Keratinocyte (primary cell): ENCODE measurements around the gene FLRT1. TPM values are rescaled to one million over a fixed set of nuclear protein-coding genes. Genes with fewer than 3 reads are reported as not detected.

Experiments used
- DNase-seq: peaks from one replicate; pipeline ENCODE4 v3.0.0-alpha.2; 2011; ENCODE audit warnings: low read depth, missing footprints, low spot score
- FAIRE-seq: peaks from 2 replicates; lab custom pipeline; 2011; peaks lifted over from hg19 to GRCh38; lab: Jason Lieb, UNC
- H2AFZ ChIP-seq: 2 replicates; pipeline ENCODE4 v1.6.0; 2012; ENCODE audit warnings: low read length, control low read depth, inconsistent platforms; ENCODE audit not compliant: control insufficient read depth
- H3K27ac ChIP-seq: 2 replicates; pipeline ENCODE4 v1.5.1; 2011; ENCODE audit warnings: low read length; ENCODE audit not compliant: control insufficient read depth, insufficient read depth
- H3K27me3 ChIP-seq: 3 replicates; pipeline ENCODE4 v1.6.0; 2011; ENCODE audit warnings: low read length; ENCODE audit not compliant: control insufficient read depth, insufficient read depth; ENCODE audit errors: extremely low read depth
- H3K36me3 ChIP-seq, 2 experiments: 2 replicates in 1 of 2; 3 replicates in 1 of 2; pipeline ENCODE4 v1.5.1; 2011; ENCODE audit warnings: low read length in 2 of 2, mild to moderate bottlenecking in 1 of 2; ENCODE audit not compliant: control insufficient read depth in 2 of 2, insufficient read depth in 2 of 2; ENCODE audit errors: extremely low read depth in 1 of 2
- H3K4me1 ChIP-seq: 3 replicates; pipeline ENCODE4 v1.5.1; 2011; ENCODE audit warnings: low read length; ENCODE audit not compliant: control insufficient read depth, insufficient read depth; ENCODE audit errors: extremely low read depth
- H3K4me2 ChIP-seq: 3 replicates; pipeline ENCODE4 v1.6.0; 2011; ENCODE audit warnings: low read depth, low read length; ENCODE audit not compliant: control insufficient read depth, insufficient read depth; ENCODE audit errors: extremely low read depth
- H3K4me3 ChIP-seq, 3 experiments: fragments of 200-600 bp in 1 of 3; sonication (generic) in 1 of 3; 2 replicates in 2 of 3; 3 replicates in 1 of 3; pipeline ENCODE4 v1.5.1; 2011 to 2016; ENCODE audit warnings: low read length in 3 of 3, mild to moderate bottlenecking in 3 of 3, control low read depth in 2 of 3, inconsistent platforms in 1 of 3, low read depth in 1 of 3, mixed read lengths in 1 of 3, mixed run types in 1 of 3, moderate library complexity in 1 of 3; ENCODE audit not compliant: control insufficient read depth in 2 of 3, insufficient read depth in 2 of 3; ENCODE audit errors: extremely low read depth in 1 of 3
- H3K79me2 ChIP-seq: 2 replicates; pipeline ENCODE4 v1.6.0; 2012; ENCODE audit warnings: low read length; ENCODE audit not compliant: control insufficient read depth, insufficient read depth
- H3K9ac ChIP-seq: 3 replicates; pipeline ENCODE4 v1.6.0; 2011; ENCODE audit warnings: low read length; ENCODE audit not compliant: control insufficient read depth, insufficient read depth; ENCODE audit errors: extremely low read depth
- H3K9me1 ChIP-seq: 3 replicates; pipeline ENCODE4 v1.6.0; 2011; ENCODE audit warnings: low read length; ENCODE audit not compliant: control insufficient read depth, insufficient read depth; ENCODE audit errors: extremely low read depth
- H3K9me3 ChIP-seq: 2 replicates; pipeline ENCODE4 v1.5.1; 2012; ENCODE audit warnings: low read depth, low read length; ENCODE audit not compliant: control insufficient read depth
- H4K20me1 ChIP-seq: 3 replicates; pipeline ENCODE4 v1.6.0; 2011; ENCODE audit warnings: low read length; ENCODE audit not compliant: control insufficient read depth, insufficient read depth; ENCODE audit errors: extremely low read depth
- CTCF ChIP-seq, 3 experiments: IDR thresholded peaks in 1 of 3; conservative IDR thresholded peaks in 1 of 3; optimal IDR thresholded peaks in 1 of 3; 2 replicates in 2 of 3; 3 replicates in 1 of 3; pipeline versions ENCODE3 to v1.5.1; 2011; ENCODE audit warnings: low read length in 3 of 3, mild to moderate bottlenecking in 3 of 3, moderate library complexity in 2 of 3, control low read depth in 1 of 3, inconsistent platforms in 1 of 3; ENCODE audit not compliant: insufficient read depth in 2 of 3; ENCODE audit errors: extremely low read depth in 1 of 3
- EZH2 ChIP-seq: IDR thresholded peaks from one replicate; pipeline ENCODE4 v1.6.1; 2012; ENCODE audit warnings: inconsistent platforms, mild to moderate bottlenecking, low read length, moderate library complexity
- dilution Hi-C: fragments of 300-500 bp; cut with MboI; formaldehyde crosslinking; loops from one replicate; pipeline ENCODE4 v1.7.0; 2020; ENCODE audit warnings: low sequenced_read_pairs; ENCODE audit not compliant: extremely low pct_ligation_motif_present
- polyA plus RNA-seq, 5 experiments: library from polyadenylated mRNA; depleted of rRNA in 3 of 5; stranded (reverse) in 3 of 5; stranded (forward) in 1 of 5; unstranded in 1 of 5; fragments of >200 nt; gene quantifications; 1 replicate in 1 of 5; 2 replicates in 3 of 5; 3 replicates in 1 of 5; pipeline versions ENCODE4 v1.2.1 to v1.2.3, GENCODE V29; 2011 to 2012; ENCODE audit warnings: missing spikeins in 2 of 5, low read depth in 1 of 5, low replicate concordance in 1 of 5

FLRT1 gene
- polyA plus RNA-seq, 1 donor (not counting 4 experiments of a cell fraction or from before 2014, with no cell fraction given): not detected

DNA sequence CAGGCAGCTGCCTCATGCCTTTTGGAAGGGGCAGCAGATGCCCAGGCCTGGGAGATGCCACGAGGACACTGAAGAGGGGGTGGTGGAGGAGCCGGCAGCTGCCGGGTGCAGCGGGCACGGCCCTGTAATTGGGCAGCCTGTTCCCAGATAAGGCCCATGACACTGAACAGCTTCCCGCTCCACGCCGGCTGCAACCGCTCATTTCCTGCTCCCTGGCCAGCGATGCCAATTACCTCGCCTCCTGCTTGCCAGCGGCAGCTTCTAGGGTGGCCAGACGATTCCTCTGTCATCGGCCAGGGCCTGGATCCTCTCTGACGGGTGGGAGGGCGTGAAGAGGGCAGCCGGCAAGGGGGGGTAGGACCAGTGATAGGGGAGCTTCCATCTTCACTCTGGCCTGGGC is 22.8 kb downstream of the FLRT1 start:
- Histone ChIP-seq H3K27ac (no peak overlapping the region), H3K9me3 (no peaks in the 10 kb centered on the region), H3K4me3 (no peak overlapping the region), H3K9me1 (no peaks in the 10 kb centered on the region), H3K9ac (no peak overlapping the region), H3K36me3 (no peaks in the 10 kb centered on the region), H3K4me1 (no peaks in the 10 kb centered on the region), H2AFZ (no peak overlapping the region), H3K79me2 (no peaks in the 10 kb centered on the region), H3K4me2 (no peak overlapping the region), H4K20me1 (peaks cover 4% of the 10 kb centered on the region), H3K27me3 (peaks cover 19% of the 10 kb centered on the region)
- no peak for DNase-seq
- dilution Hi-C loops: no loop called here
- TF ChIP-seq EZH2 (no peak), CTCF (optimal IDR thresholded peaks at IDR 0.05 in 1 of 3, IDR thresholded peaks at IDR 0.05 in 1 of 3, conservative IDR thresholded peaks at IDR 0.05 in 1 of 3; ENCODE audit: extremely low read depth in 1 of 3, insufficient read depth in 2 of 3, low read length in 3 of 3) (no peak)
- no peak for FAIRE-seq

DNA sequence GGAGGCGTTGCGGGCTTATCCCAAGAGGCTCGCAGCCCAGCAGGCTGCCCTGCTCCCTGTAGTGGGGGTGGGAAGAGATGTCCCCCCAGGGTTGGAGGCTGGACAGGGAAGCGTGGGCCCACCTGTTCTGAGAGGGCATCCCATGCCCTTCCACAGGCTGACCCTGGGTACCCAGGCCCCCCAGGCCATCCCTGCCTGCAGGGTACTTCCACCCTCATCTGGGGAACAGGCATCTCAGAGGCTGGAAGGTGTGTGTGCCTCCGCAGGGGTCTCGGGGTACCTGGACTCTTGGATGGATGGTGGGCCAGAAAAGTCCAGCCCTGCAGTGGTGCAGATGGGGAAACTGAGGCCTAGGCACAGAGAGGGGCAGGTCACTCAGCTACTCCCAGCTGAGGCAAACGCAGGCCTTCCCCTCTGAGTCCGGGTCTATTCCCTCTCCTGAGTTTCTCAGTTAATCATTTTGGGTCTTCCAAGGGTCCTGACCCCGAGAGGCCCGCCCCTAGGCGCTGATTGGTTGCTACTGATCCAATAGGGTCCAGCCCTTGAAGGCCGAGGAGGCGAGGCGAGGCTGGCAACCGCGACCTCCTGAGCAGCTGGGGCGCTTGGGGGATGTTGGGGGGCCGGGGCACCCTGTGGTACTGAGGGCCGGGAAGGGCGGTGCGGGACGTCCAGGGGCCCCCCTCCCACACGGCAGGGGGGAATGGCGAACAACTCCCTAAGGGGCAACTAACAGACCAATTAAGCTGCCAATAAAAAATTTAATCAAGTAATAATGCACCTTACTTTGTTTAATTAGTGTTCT is 23.8 kb downstream of the FLRT1 start:
- Histone ChIP-seq H2AFZ (no peak overlapping the region), H3K9me3 (no peaks in the 10 kb centered on the region), H3K36me3 (no peaks in the 10 kb centered on the region), H3K4me3 (no peak overlapping the region), H3K4me2 (no peak overlapping the region), H3K4me1 (no peaks in the 10 kb centered on the region), H3K79me2 (no peaks in the 10 kb centered on the region), H3K27ac (no peak overlapping the region), H3K27me3 (peaks cover 19% of the 10 kb centered on the region), H3K9ac (no peak overlapping the region), H4K20me1 (peaks cover 4% of the 10 kb centered on the region), H3K9me1 (no peaks in the 10 kb centered on the region)
- TF ChIP-seq CTCF (optimal IDR thresholded peaks at IDR 0.05 in 1 of 3, IDR thresholded peaks at IDR 0.05 in 1 of 3, conservative IDR thresholded peaks at IDR 0.05 in 1 of 3; ENCODE audit: extremely low read depth in 1 of 3, insufficient read depth in 2 of 3, low read length in 3 of 3): no peak
- TF ChIP-seq EZH2: no peak
- dilution Hi-C loops: no loop called here
- FAIRE-seq (no peak), DNase-seq (no peak)
